Measurements from ENCODE around the gene DIAPH1.
A peak's percentile ranks its signal among the peaks of the same experiment; 100 is the strongest.

Gene DIAPH1

GRCh38 chr5:141560725-141561483, 57.9 kb downstream of the DIAPH1 start:
- peak; percentile 38 for TF ChIP-seq CTCF (conservative IDR thresholded peaks at IDR 0.05)
- no peak for TF ChIP-seq ZFX (IDR thresholded peaks at IDR 0.05)
- H3K27ac ChIP-seq = peak overlapping the region; percentile 42; the same call in 1 of the 2 replicates

GRCh38 chr5:141560151-141560550, 58.6 kb downstream of the DIAPH1 start:
- TF ChIP-seq CTCF (conservative IDR thresholded peaks at IDR 0.05) (no peak), ZFX (IDR thresholded peaks at IDR 0.05) (no peak)
- no peak overlapping the region for H3K27ac ChIP-seq

- H3K27ac ChIP-seq = no peak overlapping the region
- TF ChIP-seq ZFX (IDR thresholded peaks at IDR 0.05) (no peak), CTCF (conservative IDR thresholded peaks at IDR 0.05) (no peak)
Observed at GRCh38 chr5:141559461-141559860, 59.3 kb downstream of the DIAPH1 start.

GRCh38 chr5:141558150-141558549, 60.6 kb downstream of the DIAPH1 start:
- no peak overlapping the region for H3K27ac ChIP-seq
- TF ChIP-seq ZFX (IDR thresholded peaks at IDR 0.05) = no peak
- peak; percentile 77 for TF ChIP-seq CTCF (conservative IDR thresholded peaks at IDR 0.05)

- peak overlapping the region; percentile 47 for H3K27ac ChIP-seq
Observed at GRCh38 chr5:141557681-141558136, 61.1 kb downstream of the DIAPH1 start.

GRCh38 chr5:141547921-141548320, 70.9 kb downstream of the DIAPH1 start:
- H3K27ac ChIP-seq = no peak overlapping the region
- TF ChIP-seq ZFX (IDR thresholded peaks at IDR 0.05) (no peak), CTCF (conservative IDR thresholded peaks at IDR 0.05) (no peak)

More at GRCh38 chr5:141557681-141558136, 61.1 kb downstream of the DIAPH1 start:
- TF ChIP-seq CTCF (conservative IDR thresholded peaks at IDR 0.05) = peak; percentile 93
- TF ChIP-seq ZFX (IDR thresholded peaks at IDR 0.05) = no peak

GRCh38 chr5:141547488-141547887, 71.3 kb downstream of the DIAPH1 start:
- TF ChIP-seq ZFX (IDR thresholded peaks at IDR 0.05) (no peak), CTCF (conservative IDR thresholded peaks at IDR 0.05) (no peak)
- no peak overlapping the region for H3K27ac ChIP-seq

Measured in C4-2B (cell line).